ENCODE results near the gene MDGA2. TPM values are rescaled to one million over a fixed set of nuclear protein-coding genes. Genes with fewer than 3 reads are reported as not detected.

Gene MDGA2
- total and polyA plus RNA-seq, 2 of the 8 experiments (the other 6 are each of a cell fraction or from before 2014, with no cell fraction given) = 0.11 to 0.69 TPM

DNA sequence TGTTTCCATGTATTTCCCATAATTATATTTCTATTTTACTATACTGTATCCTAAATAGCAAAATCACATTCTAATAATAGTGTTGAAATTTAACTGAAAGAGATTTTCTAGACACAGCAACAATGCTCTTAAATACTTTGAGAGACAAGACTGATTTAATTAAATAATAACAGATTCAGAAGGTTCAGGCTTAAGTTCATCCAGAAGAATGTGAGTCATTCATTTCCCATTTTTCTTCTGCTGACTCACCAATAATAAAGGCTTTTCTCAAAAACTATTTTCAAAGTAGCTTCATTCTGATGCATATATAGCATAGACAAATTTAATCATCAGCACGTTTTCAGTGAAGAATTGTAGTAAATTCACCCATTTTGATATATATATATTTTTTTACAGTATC, 481.4 kb downstream of the MDGA2 start:
- H3K27me3 ChIP-seq (replicated peaks in 1 of 4; ENCODE audit: control insufficient read depth in 3 of 4, extremely low read depth in 1 of 4, insufficient read depth in 3 of 4, low read length in 3 of 4) = no peaks in the 10 kb centered on the region
- H4K5ac ChIP-seq (ENCODE audit: insufficient read length, low read depth, low read length) = no peak overlapping the region
- no peak overlapping the region for H3K4me2 ChIP-seq (ENCODE audit: insufficient read depth in 1 of 2, low read depth in 2 of 2, low read length in 2 of 2)
- no peak overlapping the region for H3K9ac ChIP-seq (replicated peaks in 1 of 4; ENCODE audit: extremely low read depth in 1 of 4, low read depth in 3 of 4, low read length in 3 of 4)
- H3K18ac ChIP-seq (ENCODE audit: extremely low read depth, low read length) = no peak overlapping the region
- H2BK5ac ChIP-seq (ENCODE audit: low read depth, low read length) = no peak overlapping the region
- no peaks in the 10 kb centered on the region for H4K20me1 ChIP-seq (replicated peaks in 1 of 2; ENCODE audit: control insufficient read depth in 1 of 2, insufficient read depth in 2 of 2, low read length in 2 of 2)
- ChIA-PET POLR2A (ENCODE audit: partially characterized antibody) (no interaction called here), CTCF (ENCODE audit: partially characterized antibody) (no interaction called here)
- no peaks in the 10 kb centered on the region for H3K36me3 ChIP-seq (ENCODE audit: control insufficient read depth in 2 of 4, insufficient read depth in 4 of 4, low read length in 3 of 4)
- H2BK12ac ChIP-seq (ENCODE audit: low read depth, low read length) = no peak overlapping the region
- no peak overlapping the region for H3K4ac ChIP-seq (replicated peaks; ENCODE audit: insufficient read length, low read depth, low read length)
- H3K27ac ChIP-seq (ENCODE audit: low read depth, low read length) = no peak overlapping the region
- H3K9me3 ChIP-seq (ENCODE audit: insufficient read depth in 2 of 2, low read depth in 1 of 2, low read length in 1 of 2) = no peaks in the 10 kb centered on the region
- WGBS, 2 experiments (ENCODE audit: extremely low coverage in 1 of 2, insufficient coverage in 1 of 2, insufficient read length in 1 of 2, insufficient replicate concordance in 2 of 2, low coverage in 1 of 2, low lambda C conversion rate in 2 of 2, missing lambda C conversion rate in 1 of 2) = 73% methylated on average over 1 of the region's 1 CpG; no CpG with 5 or more reads in 1 of the 2 experiments
- no peak overlapping the region for H3K56ac ChIP-seq (replicated peaks; ENCODE audit: insufficient read length, low read depth, low read length)
- no peak overlapping the region for H4K91ac ChIP-seq (replicated peaks; ENCODE audit: insufficient read length, low read length)
- H2BK15ac ChIP-seq (ENCODE audit: low read length) = no peak overlapping the region
- H3K79me1 ChIP-seq (ENCODE audit: low read depth, low read length) = no peaks in the 10 kb centered on the region
- H3K14ac ChIP-seq (ENCODE audit: insufficient read length) = no peak overlapping the region
- no peak overlapping the region for H2AK5ac ChIP-seq (ENCODE audit: low read depth, low read length)
- no peak overlapping the region for H2AFZ ChIP-seq (ENCODE audit: low read length)
- H3K4me1 ChIP-seq (replicated peaks in 1 of 4; ENCODE audit: control insufficient read depth in 3 of 4, insufficient read depth in 4 of 4, low read length in 3 of 4) = no peaks in the 10 kb centered on the region
- no peak overlapping the region for H3K23ac ChIP-seq (ENCODE audit: insufficient read length)
- H3K79me2 ChIP-seq (ENCODE audit: control insufficient read depth in 1 of 2, insufficient read depth in 2 of 2, low read length in 2 of 2) = no peaks in the 10 kb centered on the region
- H4K8ac ChIP-seq (ENCODE audit: extremely low read depth, insufficient read depth, low read length) = no peak overlapping the region
- FAIRE-seq (no peak), DNase-seq (ENCODE audit: low read depth in 1 of 2, low spot score in 2 of 2) (no peak)
- no peak overlapping the region for H3K4me3 ChIP-seq (ENCODE audit: extremely low read depth in 1 of 4, insufficient read depth in 2 of 4, low read depth in 3 of 4, low read length in 4 of 4)
- no peak overlapping the region for H2BK120ac ChIP-seq (replicated peaks; ENCODE audit: low read depth, low read length)
- no peak overlapping the region for H2BK20ac ChIP-seq (ENCODE audit: low read length)
- H3K23me2 ChIP-seq (ENCODE audit: low read depth, low read length) = no peaks in the 10 kb centered on the region
- TF ChIP-seq RAD21 (IDR thresholded peaks at IDR 0.05 in 1 of 2, conservative IDR thresholded peaks at IDR 0.05 in 1 of 2; ENCODE audit: low read depth in 2 of 2, low read length in 2 of 2) = no peak
- no peak for TF ChIP-seq POU5F1 (IDR thresholded peaks at IDR 0.05; ENCODE audit: low read depth, low read length)
- TF ChIP-seq CTCF (IDR thresholded peaks at IDR 0.05; ENCODE audit: control extremely low read depth in 1 of 3, insufficient read depth in 1 of 3, low read depth in 1 of 3, low read length in 3 of 3) = no peak
- no peak for TF ChIP-seq PHF8 (conservative IDR thresholded peaks at IDR 0.05; ENCODE audit: low read depth, low read length)
- no peak for TF ChIP-seq GABPA (IDR thresholded peaks at IDR 0.05; ENCODE audit: borderline replicate concordance, insufficient read depth, low read length)
- TF ChIP-seq CHD2 (IDR thresholded peaks at IDR 0.05; ENCODE audit: low read length) = no peak
- TF ChIP-seq, protein P1, sequence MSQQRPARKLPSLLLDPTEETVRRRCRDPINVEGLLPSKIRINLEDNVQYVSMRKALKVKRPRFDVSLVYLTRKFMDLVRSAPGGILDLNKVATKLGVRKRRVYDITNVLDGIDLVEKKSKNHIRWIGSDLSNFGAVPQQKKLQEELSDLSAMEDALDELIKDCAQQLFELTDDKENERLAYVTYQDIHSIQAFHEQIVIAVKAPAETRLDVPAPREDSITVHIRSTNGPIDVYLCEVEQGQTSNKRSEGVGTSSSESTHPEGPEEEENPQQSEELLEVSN (IDR thresholded peaks at IDR 0.05) = no peak
- no peak for TF ChIP-seq POLR2A (IDR thresholded peaks at IDR 0.05; ENCODE audit: control extremely low read depth in 1 of 2, low read depth in 2 of 2, low read length in 2 of 2)
- TF ChIP-seq TCF12 (IDR thresholded peaks at IDR 0.05; ENCODE audit: low read depth, low read length) = no peak
- no peak for TF ChIP-seq POLR2AphosphoS5 (IDR thresholded peaks at IDR 0.05; ENCODE audit: low read depth, low read length)
- no peak for TF ChIP-seq GTF2F1 (IDR thresholded peaks at IDR 0.05; ENCODE audit: borderline replicate concordance, low read depth, low read length)
- no peak for TF ChIP-seq SRF (IDR thresholded peaks at IDR 0.05; ENCODE audit: low read depth, low read length)

Data from H1 (cell line).